DND-41 (cell line): ENCODE results near the gene ACO1.

Experiments used
- ATAC-seq: fragments of 200-7000 bp; cut with Tn5 transposase; 3 replicates; pipeline ENCODE4 v1.9.1; 2021; ENCODE audit warnings: low read depth; ENCODE audit not compliant: insufficient read depth
- DNase-seq: peaks from one replicate; pipeline ENCODE4 v3.0.0-alpha.2; 2020
- H2AFZ ChIP-seq: 2 replicates; pipeline ENCODE4 v1.6.0; 2012; ENCODE audit warnings: low read depth, low read length
- H3K27ac ChIP-seq: 2 replicates; pipeline ENCODE4 v1.5.1; 2012; ENCODE audit warnings: low read length, inconsistent platforms
- H3K27me3 ChIP-seq: fragments of 200-600 bp; sonication (generic); 2 replicates; pipeline ENCODE4 v1.6.0; 2012; ENCODE audit warnings: low read length, mild to moderate bottlenecking, inconsistent platforms; ENCODE audit not compliant: insufficient read depth, poor library complexity
- H3K36me3 ChIP-seq: 2 replicates; pipeline ENCODE4 v1.5.1; 2012; ENCODE audit warnings: low read length, inconsistent platforms; ENCODE audit not compliant: insufficient read depth
- H3K4me1 ChIP-seq: 2 replicates; pipeline ENCODE4 v1.5.1; 2012; ENCODE audit warnings: mild to moderate bottlenecking, low read length; ENCODE audit not compliant: insufficient read depth
- H3K4me2 ChIP-seq: 2 replicates; pipeline ENCODE4 v1.6.0; 2012; ENCODE audit warnings: mild to moderate bottlenecking, moderate library complexity, low read length, inconsistent platforms; ENCODE audit not compliant: insufficient read depth
- H3K4me3 ChIP-seq, 2 experiments: fragments of 200-600 bp in 1 of 2; shearing (Covaris generic) in 1 of 2; 2 replicates each; pipeline ENCODE4 v1.5.1; 2012 to 2016; ENCODE audit warnings: inconsistent platforms in 2 of 2, low read length in 2 of 2, mild to moderate bottlenecking in 2 of 2, low read depth in 1 of 2, moderate library complexity in 1 of 2
- H3K79me2 ChIP-seq: 2 replicates; pipeline ENCODE4 v1.6.0; 2012; ENCODE audit warnings: low read length, inconsistent platforms; ENCODE audit not compliant: insufficient read depth
- H3K9ac ChIP-seq: 2 replicates; pipeline ENCODE4 v1.6.0; 2012; ENCODE audit warnings: low read depth, mild to moderate bottlenecking, inconsistent platforms, low read length, moderate library complexity
- H3K9me3 ChIP-seq: 2 replicates; pipeline ENCODE4 v1.5.1; 2012; ENCODE audit warnings: low read length, moderate library complexity, mild to moderate bottlenecking, inconsistent platforms; ENCODE audit not compliant: insufficient read depth, severe bottlenecking
- H4K20me1 ChIP-seq: 2 replicates; pipeline ENCODE4 v1.6.0; 2012; ENCODE audit warnings: low read length; ENCODE audit not compliant: insufficient read depth
- CTCF ChIP-seq: IDR thresholded peaks from 2 replicates; pipeline ENCODE4 v1.5.1; 2012; ENCODE audit warnings: borderline replicate concordance, low read length, moderate library complexity, mild to moderate bottlenecking; ENCODE audit not compliant: poor library complexity, severe bottlenecking; ENCODE audit errors: extremely low read depth
- EZH2 ChIP-seq: IDR thresholded peaks from 3 replicates; pipeline ENCODE4 v1.6.1; 2012; ENCODE audit warnings: borderline replicate concordance, low read depth, mild to moderate bottlenecking, moderate library complexity, low read length, inconsistent platforms; ENCODE audit not compliant: severe bottlenecking

Gene ACO1

GRCh38 chr9:32401488-32401887, 17.0 kb downstream of the ACO1 start:
- Histone ChIP-seq H3K4me1 (no peaks in the 10 kb centered on the region), H4K20me1 (no peaks in the 10 kb centered on the region), H3K27me3 (no peaks in the 10 kb centered on the region), H3K9ac (no peak overlapping the region), H3K4me3 (no peak overlapping the region), H2AFZ (no peak overlapping the region), H3K27ac (no peak overlapping the region), H3K79me2 (no peaks in the 10 kb centered on the region), H3K9me3 (peaks cover 8% of the 10 kb centered on the region), H3K36me3 (peaks cover 11% of the 10 kb centered on the region; the same call in 1 of the 2 replicates), H3K4me2 (no peak overlapping the region)
- no peak for DNase-seq
- no peak for ATAC-seq
- TF ChIP-seq CTCF (no peak), EZH2 (no peak)

GRCh38 chr9:32403567-32404260, 19.3 kb downstream of the ACO1 start:
- H3K27ac ChIP-seq, result no peak overlapping the region
- DNase-seq, result no peak
- TF ChIP-seq CTCF (no peak), EZH2 (no peak)
- no peaks in the 10 kb centered on the region for H3K4me1 ChIP-seq
- ATAC-seq, result no peak
- H3K9me3 ChIP-seq, result peaks cover 8% of the 10 kb centered on the region
- H3K4me2 ChIP-seq, result no peak overlapping the region
- H3K27me3 ChIP-seq, result no peaks in the 10 kb centered on the region
- no peak overlapping the region for H2AFZ ChIP-seq
- H4K20me1 ChIP-seq, result no peaks in the 10 kb centered on the region
- no peaks in the 10 kb centered on the region for H3K79me2 ChIP-seq
- peaks cover 30% of the 10 kb centered on the region for H3K36me3 ChIP-seq
- no peak overlapping the region for H3K4me3 ChIP-seq
- no peak overlapping the region for H3K9ac ChIP-seq

GRCh38 chr9:32404402-32404801, 20.0 kb downstream of the ACO1 start:
- Histone ChIP-seq H4K20me1 (no peaks in the 10 kb centered on the region), H3K4me1 (no peaks in the 10 kb centered on the region), H3K9me3 (peaks cover 8% of the 10 kb centered on the region), H3K9ac (no peak overlapping the region), H2AFZ (no peak overlapping the region), H3K36me3 (peaks cover 30% of the 10 kb centered on the region), H3K27me3 (no peaks in the 10 kb centered on the region), H3K27ac (no peak overlapping the region), H3K4me3 (no peak overlapping the region), H3K4me2 (no peak overlapping the region), H3K79me2 (no peaks in the 10 kb centered on the region)
- TF ChIP-seq CTCF (no peak), EZH2 (no peak)
- ATAC-seq (no peak), DNase-seq (no peak)
